OCI-LY1 (cell line): ENCODE measurements around the gene TRRAP.

Experiments
- H2AFZ ChIP-seq: fragments of 200-600 bp; sonication (generic), shearing (Covaris generic); 2 replicates; pipeline ENCODE4 v1.6.0; 2014; ENCODE audit warnings: antibody characterized with exemption, mild to moderate bottlenecking, low read length
- H3F3A ChIP-seq: fragments of 200-600 bp; sonication (generic), shearing (Covaris generic); 2 replicates; pipeline ENCODE4 v1.6.0; 2014; ENCODE audit warnings: mild to moderate bottlenecking, antibody characterized with exemption, low read length, moderate library complexity; ENCODE audit not compliant: insufficient read depth
- H3K27ac ChIP-seq: fragments of 200-600 bp; sonication (generic); 2 replicates; pipeline ENCODE4 v1.5.1; 2014; ENCODE audit warnings: low read length, mixed run types, mild to moderate bottlenecking, low read depth; ENCODE audit not compliant: poor library complexity, severe bottlenecking
- H3K27me3 ChIP-seq: fragments of 200-600 bp; sonication (generic); 2 replicates; pipeline ENCODE4 v1.6.0; 2014; ENCODE audit warnings: antibody characterized with exemption, mild to moderate bottlenecking, low read length, moderate library complexity; ENCODE audit not compliant: insufficient read depth
- H3K36me3 ChIP-seq: fragments of 200-600 bp; sonication (generic); 2 replicates; pipeline ENCODE4 v1.6.1; 2014; ENCODE audit warnings: mild to moderate bottlenecking, antibody characterized with exemption, low read length, moderate library complexity, mixed read lengths; ENCODE audit not compliant: insufficient read depth
- H3K4me1 ChIP-seq: fragments of 200-600 bp; sonication (generic); 2 replicates; pipeline ENCODE4 v1.5.1; 2014; ENCODE audit warnings: mild to moderate bottlenecking, low read length, moderate library complexity; ENCODE audit not compliant: insufficient read depth, severe bottlenecking
- H3K4me2 ChIP-seq: fragments of 200-600 bp; sonication (generic), shearing (Covaris generic); 2 replicates; pipeline ENCODE4 v1.6.1; 2014; ENCODE audit warnings: low read length
- H3K4me3 ChIP-seq: fragments of 200-600 bp; sonication (generic); 2 replicates; pipeline ENCODE4 v1.5.1; 2014; ENCODE audit warnings: low read length, low read depth, mild to moderate bottlenecking, mixed read lengths; ENCODE audit not compliant: poor library complexity, severe bottlenecking
- H3K79me2 ChIP-seq: fragments of 200-600 bp; shearing (Covaris generic); 2 replicates; pipeline ENCODE4 v1.6.1; 2016; ENCODE audit warnings: mixed run types, low read length, mixed read lengths; ENCODE audit not compliant: insufficient read depth
- H3K9ac ChIP-seq: fragments of 200-600 bp; sonication (generic), shearing (Covaris generic); 2 replicates; pipeline ENCODE4 v1.6.1; 2014; ENCODE audit warnings: mild to moderate bottlenecking, low read length, mixed read lengths
- H3K9me2 ChIP-seq: fragments of 200-600 bp; sonication (generic), shearing (Covaris generic); 2 replicates; pipeline ENCODE4 v1.6.1; 2014; ENCODE audit warnings: low read depth, mild to moderate bottlenecking, low read length, mixed read lengths
- H3K9me3 ChIP-seq: fragments of 200-600 bp; shearing (Covaris generic); 2 replicates; pipeline ENCODE4 v1.6.1; 2014; ENCODE audit warnings: low read length, mixed read lengths
- H4K20me1 ChIP-seq: fragments of 200-600 bp; sonication (generic), shearing (Covaris generic); 2 replicates; pipeline ENCODE4 v1.6.0; 2016; ENCODE audit warnings: mild to moderate bottlenecking, low read length; ENCODE audit not compliant: insufficient read depth
- CTCF ChIP-seq: fragments of 200-600 bp; sonication (generic), shearing (Covaris generic); IDR thresholded peaks from 2 replicates; pipeline ENCODE4 v1.5.1; 2017; ENCODE audit warnings: mild to moderate bottlenecking, antibody characterized with exemption, low read length, moderate library complexity, mixed read lengths
- EZH2 ChIP-seq: fragments of 200-600 bp; sonication (generic), shearing (Covaris generic); IDR thresholded peaks from 2 replicates; pipeline ENCODE4 v1.8.0; 2017; ENCODE audit warnings: borderline replicate concordance, mixed run types, mild to moderate bottlenecking, antibody characterized with exemption, low read length, moderate library complexity, mixed read lengths

The TRRAP gene

GRCh38 chr7:98970016-98970615 is 91.8 kb downstream of the TRRAP start:
- Histone ChIP-seq H4K20me1 (no peaks in the 10 kb centered on the region), H3K27me3 (no peaks in the 10 kb centered on the region), H3K79me2 (no peaks in the 10 kb centered on the region), H3K4me3 (no peak overlapping the region), H3K9ac (no peak overlapping the region), H2AFZ (no peak overlapping the region), H3K4me2 (no peak overlapping the region), H3K36me3 (peaks cover 96% of the 10 kb centered on the region), H3K9me3 (no peaks in the 10 kb centered on the region), H3K27ac (no peak overlapping the region), H3F3A (no peaks in the 10 kb centered on the region), H3K4me1 (no peaks in the 10 kb centered on the region), H3K9me2 (no peaks in the 10 kb centered on the region)
- TF ChIP-seq EZH2 (no peak), CTCF (no peak)

- H3K27me3 ChIP-seq, result no peaks in the 10 kb centered on the region
- H3F3A ChIP-seq, result no peaks in the 10 kb centered on the region
- no peak overlapping the region for H3K4me3 ChIP-seq
- no peak overlapping the region for H3K4me2 ChIP-seq
- no peaks in the 10 kb centered on the region for H3K9me2 ChIP-seq
- H3K9me3 ChIP-seq, result no peaks in the 10 kb centered on the region
- H3K9ac ChIP-seq, result no peak overlapping the region
- H3K79me2 ChIP-seq, result no peaks in the 10 kb centered on the region
- no peaks in the 10 kb centered on the region for H3K4me1 ChIP-seq
- no peak overlapping the region for H3K27ac ChIP-seq
- peaks cover 96% of the 10 kb centered on the region for H3K36me3 ChIP-seq
- no peak overlapping the region for H2AFZ ChIP-seq
- H4K20me1 ChIP-seq, result no peaks in the 10 kb centered on the region
- TF ChIP-seq EZH2 (no peak), CTCF (no peak)
Observed at GRCh38 chr7:98970805-98971204, 92.5 kb downstream of the TRRAP start.

- H3K36me3 ChIP-seq, result peaks cover 98% of the 10 kb centered on the region
Observed at GRCh38 chr7:98974205-98974604, 95.9 kb downstream of the TRRAP start.

More at GRCh38 chr7:98974205-98974604, 95.9 kb downstream of the TRRAP start:
- no peaks in the 10 kb centered on the region for H3K4me1 ChIP-seq
- no peak overlapping the region for H3K4me2 ChIP-seq
- no peak overlapping the region for H3K27ac ChIP-seq
- no peaks in the 10 kb centered on the region for H3K9me3 ChIP-seq
- TF ChIP-seq EZH2 (no peak), CTCF (no peak)
- no peaks in the 10 kb centered on the region for H3K27me3 ChIP-seq
- no peak overlapping the region for H2AFZ ChIP-seq
- no peaks in the 10 kb centered on the region for H3K9me2 ChIP-seq
- no peak overlapping the region for H3K4me3 ChIP-seq
- no peak overlapping the region for H3K9ac ChIP-seq
- H4K20me1 ChIP-seq, result no peaks in the 10 kb centered on the region
- no peaks in the 10 kb centered on the region for H3F3A ChIP-seq
- H3K79me2 ChIP-seq, result no peaks in the 10 kb centered on the region
